GM12865 (cell line): ENCODE data around the gene MBNL3.

Experiments
- DNase-seq: peaks from one replicate; pipeline ENCODE4 v3.0.0; 2010; ENCODE audit warnings: low read depth
- H3K4me3 ChIP-seq: 2 replicates; pipeline ENCODE4 v1.5.1; 2011; ENCODE audit warnings: mild to moderate bottlenecking, low read depth, low read length, control low read depth
- TF ChIP-seq, protein P1 (sequence below): IDR thresholded peaks from 2 replicates; pipeline ENCODE4 v1.5.1; 2011; ENCODE audit warnings: low read length, control low read depth, low read depth, inconsistent platforms; ENCODE audit not compliant: insufficient read depth; ENCODE audit errors: missing control alignments

The MBNL3 gene

DNA sequence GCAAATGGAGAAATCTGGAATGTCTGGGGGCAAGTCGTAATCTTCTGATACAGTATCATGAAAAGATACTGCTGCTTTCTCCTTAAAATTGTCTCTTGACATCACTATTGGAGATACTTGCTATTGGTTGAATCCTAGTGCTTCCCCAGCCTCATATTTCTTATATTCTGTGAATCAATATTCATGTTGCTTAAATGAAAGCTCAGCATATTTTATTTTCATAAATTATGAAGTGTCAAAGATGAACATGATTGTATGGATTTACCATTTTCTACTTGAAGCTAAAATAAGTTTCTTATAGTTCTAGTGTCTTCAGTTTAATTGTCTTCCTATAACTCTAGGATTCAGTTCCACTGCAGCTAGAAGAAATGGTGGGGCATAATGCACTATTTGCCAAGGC is 29.6 kb upstream of the MBNL3 start:
- DNase-seq, result no peak

DNA sequence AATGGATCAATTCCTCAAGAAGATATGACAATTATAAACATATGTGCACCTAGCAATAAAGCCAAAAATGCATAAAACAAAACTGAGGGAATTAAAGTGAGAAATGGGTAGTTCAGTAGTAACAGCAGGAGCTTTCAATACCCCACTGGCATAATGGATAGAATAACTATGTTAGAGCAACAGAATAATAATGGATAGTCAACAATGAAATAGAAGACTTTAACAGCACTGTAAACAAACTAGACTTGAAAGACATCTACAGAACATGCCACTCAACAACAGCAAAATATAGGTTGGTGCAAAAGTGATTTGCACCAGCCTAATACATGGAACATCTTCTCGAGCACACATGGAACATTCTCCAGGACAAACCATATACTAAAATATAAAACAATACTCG is 20.0 kb upstream of the MBNL3 start:
- H3K4me3 ChIP-seq, result no peak overlapping the region
- no peak for DNase-seq
- TF ChIP-seq, protein P1, sequence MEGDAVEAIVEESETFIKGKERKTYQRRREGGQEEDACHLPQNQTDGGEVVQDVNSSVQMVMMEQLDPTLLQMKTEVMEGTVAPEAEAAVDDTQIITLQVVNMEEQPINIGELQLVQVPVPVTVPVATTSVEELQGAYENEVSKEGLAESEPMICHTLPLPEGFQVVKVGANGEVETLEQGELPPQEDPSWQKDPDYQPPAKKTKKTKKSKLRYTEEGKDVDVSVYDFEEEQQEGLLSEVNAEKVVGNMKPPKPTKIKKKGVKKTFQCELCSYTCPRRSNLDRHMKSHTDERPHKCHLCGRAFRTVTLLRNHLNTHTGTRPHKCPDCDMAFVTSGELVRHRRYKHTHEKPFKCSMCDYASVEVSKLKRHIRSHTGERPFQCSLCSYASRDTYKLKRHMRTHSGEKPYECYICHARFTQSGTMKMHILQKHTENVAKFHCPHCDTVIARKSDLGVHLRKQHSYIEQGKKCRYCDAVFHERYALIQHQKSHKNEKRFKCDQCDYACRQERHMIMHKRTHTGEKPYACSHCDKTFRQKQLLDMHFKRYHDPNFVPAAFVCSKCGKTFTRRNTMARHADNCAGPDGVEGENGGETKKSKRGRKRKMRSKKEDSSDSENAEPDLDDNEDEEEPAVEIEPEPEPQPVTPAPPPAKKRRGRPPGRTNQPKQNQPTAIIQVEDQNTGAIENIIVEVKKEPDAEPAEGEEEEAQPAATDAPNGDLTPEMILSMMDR, result no peak

More for the DNA sequence above, 29.6 kb upstream of the MBNL3 start:
- TF ChIP-seq, protein P1, result no peak
- H3K4me3 ChIP-seq, result no peak overlapping the region

DNA sequence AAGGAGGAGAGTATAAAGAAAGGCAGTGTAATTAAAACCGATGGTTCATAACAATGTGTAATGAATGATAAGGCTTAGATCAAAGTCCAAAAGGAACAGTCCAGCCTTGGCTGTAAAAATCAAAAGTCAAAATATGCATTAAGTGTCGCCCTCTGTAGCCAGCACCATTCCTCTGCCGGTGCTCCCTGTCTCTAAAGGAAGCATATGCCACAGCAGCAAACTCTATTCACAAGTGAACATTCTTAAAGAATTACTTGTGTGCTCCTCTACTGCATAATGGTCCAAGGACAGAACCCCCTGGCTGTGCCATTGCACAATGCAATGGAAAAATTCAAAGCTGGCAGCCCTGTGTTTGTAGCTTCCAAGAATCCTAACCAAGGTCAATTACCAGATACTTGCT is 16.3 kb upstream of the MBNL3 start:
- DNase-seq, result no peak
- TF ChIP-seq, protein P1, result no peak
- H3K4me3 ChIP-seq, result no peak overlapping the region

DNA sequence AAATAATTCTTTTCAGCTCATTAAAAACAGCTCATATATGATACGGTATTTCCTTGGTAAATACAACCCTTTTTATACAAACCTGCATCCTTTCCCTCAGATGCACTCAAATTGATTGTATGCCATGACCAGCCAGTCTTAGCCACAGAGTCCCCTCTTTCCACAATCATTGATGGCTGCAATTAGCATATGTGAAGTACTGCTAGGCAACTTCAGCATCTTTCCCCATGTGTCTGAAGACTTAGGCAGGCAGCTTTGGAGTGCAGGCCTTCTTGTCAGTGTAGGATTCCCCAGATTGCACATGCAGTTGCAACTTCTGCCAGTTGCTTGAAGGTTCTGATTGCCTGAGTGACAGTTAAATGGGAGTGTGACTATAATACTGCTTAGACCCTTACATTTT is 15.6 kb upstream of the MBNL3 start:
- TF ChIP-seq, protein P1, result no peak
- no peak overlapping the region for H3K4me3 ChIP-seq
- no peak for DNase-seq

DNA sequence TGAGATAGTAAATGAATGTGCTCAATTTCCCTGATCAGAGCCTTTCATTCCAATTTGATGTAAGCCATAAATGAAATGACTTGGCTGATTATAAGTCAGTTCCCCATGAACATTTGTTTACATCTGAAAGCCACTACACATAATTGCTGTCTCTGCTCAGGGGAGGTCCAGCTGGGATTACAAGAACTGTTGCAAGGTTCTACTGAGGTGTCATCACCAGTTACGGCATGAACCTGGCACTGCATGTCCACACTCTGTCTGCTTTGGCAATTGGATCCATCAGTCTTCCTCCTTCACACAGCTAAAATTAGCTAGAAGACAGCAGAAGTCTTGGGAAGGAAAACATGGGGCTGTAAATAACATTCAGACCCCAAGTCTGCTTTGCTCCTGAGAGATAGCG is 12.8 kb upstream of the MBNL3 start:
- DNase-seq, result no peak
- no peak overlapping the region for H3K4me3 ChIP-seq
- TF ChIP-seq, protein P1, result no peak

DNA sequence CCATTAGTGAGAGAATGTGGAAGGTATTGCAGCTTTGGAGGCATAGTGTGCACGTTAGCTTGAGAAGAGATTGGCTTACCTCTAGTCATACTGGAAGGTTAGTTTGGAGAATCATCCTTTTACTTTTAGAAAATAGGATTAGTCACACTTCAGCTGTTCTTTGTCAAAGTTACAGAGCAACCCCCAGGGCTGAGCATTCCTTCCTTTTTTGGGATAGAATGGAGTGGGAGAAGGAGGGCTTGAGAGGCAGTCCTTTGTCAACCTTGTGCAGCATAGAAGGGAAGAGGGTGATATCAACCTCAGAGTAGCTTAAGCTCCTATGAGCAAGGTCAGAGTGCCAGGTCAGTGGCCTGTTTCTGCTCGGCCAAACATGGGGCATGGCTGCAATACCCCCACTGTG is 8.6 kb upstream of the MBNL3 start:
- H3K4me3 ChIP-seq, result no peak overlapping the region
- no peak for DNase-seq
- TF ChIP-seq, protein P1, result no peak

DNA sequence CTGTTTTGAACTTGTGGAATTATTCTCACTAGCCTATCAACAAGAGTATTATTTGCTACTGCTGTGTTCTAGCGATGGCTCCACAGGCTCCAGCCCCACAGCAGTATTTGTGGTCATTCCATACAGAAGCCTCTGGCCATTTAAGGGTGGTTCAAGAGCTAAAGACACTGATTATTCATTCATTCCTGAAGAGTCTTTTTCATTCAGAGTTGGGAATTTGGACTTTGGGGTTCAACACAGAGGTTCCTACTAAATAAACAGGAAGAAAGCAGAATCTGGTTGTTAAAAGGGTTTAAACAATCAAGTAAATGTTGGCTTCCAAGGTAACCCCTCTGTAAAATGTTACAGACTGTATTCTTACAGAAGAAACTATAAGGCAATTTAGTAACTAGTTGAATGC is 4.3 kb upstream of the MBNL3 start:
- H3K4me3 ChIP-seq, result no peak overlapping the region
- DNase-seq, result no peak
- TF ChIP-seq, protein P1, result no peak
